Trophoblast cell (in vitro differentiated cells and primary cell): Measurements from ENCODE around the gene IMMP2L.
"Not testable (repeated sequence)": the region's sequence is repeated elsewhere in the genome, so short reads cannot be mapped to it uniquely, and the experiment has no call there.

Experiments used
- DNase-seq, 2 donors: peaks; one replicate each; pipeline ENCODE4 v3.0.0-alpha.2; 2016
- H2AFZ ChIP-seq: 2 replicates; pipeline ENCODE4 v1.6.1; 2013; ENCODE audit warnings: low read length, moderate library complexity, mild to moderate bottlenecking; ENCODE audit not compliant: insufficient read depth, poor library complexity
- H2AK5ac ChIP-seq: 2 replicates; pipeline ENCODE4 v1.6.1; 2013; ENCODE audit warnings: mild to moderate bottlenecking, low read length
- H2BK120ac ChIP-seq: 2 replicates; pipeline ENCODE4 v1.6.1; 2013; ENCODE audit warnings: low read length, mild to moderate bottlenecking, moderate library complexity; ENCODE audit not compliant: insufficient read depth, poor library complexity
- H2BK12ac ChIP-seq: 2 replicates; pipeline ENCODE4 v1.6.1; 2013; ENCODE audit warnings: mild to moderate bottlenecking, low read length, moderate library complexity
- H2BK5ac ChIP-seq: 2 replicates; pipeline ENCODE4 v1.6.1; 2013; ENCODE audit warnings: low read length, low read depth, moderate library complexity, mild to moderate bottlenecking; ENCODE audit not compliant: poor library complexity
- H3K14ac ChIP-seq: 2 replicates; pipeline ENCODE4 v1.6.1; 2013; ENCODE audit warnings: mild to moderate bottlenecking, low read length
- H3K18ac ChIP-seq: 2 replicates; pipeline ENCODE4 v1.6.1; 2013; ENCODE audit warnings: mild to moderate bottlenecking, low read length
- H3K23ac ChIP-seq: 2 replicates; pipeline ENCODE4 v1.6.1; 2013; ENCODE audit warnings: low read length
- H3K27ac ChIP-seq: 2 replicates; pipeline ENCODE4 v1.5.1; 2013; ENCODE audit warnings: low read depth, mild to moderate bottlenecking, inconsistent platforms, low read length, moderate library complexity
- H3K27me3 ChIP-seq: 2 replicates; pipeline ENCODE4 v1.6.1; 2013; ENCODE audit warnings: inconsistent platforms, mild to moderate bottlenecking, low read length, moderate library complexity; ENCODE audit not compliant: insufficient read depth
- H3K36me3 ChIP-seq, 2 experiments: 1 replicate in 1 of 2; 2 replicates in 1 of 2; pipeline ENCODE4 v1.6.1; 2013; ENCODE audit warnings: low read length in 2 of 2, mild to moderate bottlenecking in 2 of 2, moderate library complexity in 1 of 2; ENCODE audit not compliant: insufficient read depth in 2 of 2, control insufficient read depth in 1 of 2
- H3K4ac ChIP-seq: 2 replicates; pipeline ENCODE4 v1.6.1; 2013; ENCODE audit warnings: low read depth, mild to moderate bottlenecking, low read length, moderate library complexity
- H3K4me1 ChIP-seq, 2 experiments: 1 replicate in 1 of 2; 2 replicates in 1 of 2; pipeline ENCODE4 v1.6.1; 2013; ENCODE audit warnings: low read length in 2 of 2, mild to moderate bottlenecking in 2 of 2, moderate library complexity in 1 of 2; ENCODE audit not compliant: insufficient read depth in 2 of 2, control insufficient read depth in 1 of 2
- H3K4me2 ChIP-seq: 2 replicates; pipeline ENCODE4 v1.6.1; 2013; ENCODE audit warnings: inconsistent platforms, mild to moderate bottlenecking, low read length, moderate library complexity
- H3K4me3 ChIP-seq: 2 replicates; pipeline ENCODE4 v1.5.1; 2013; ENCODE audit warnings: mild to moderate bottlenecking, low read depth, low read length, inconsistent platforms
- H3K79me1 ChIP-seq: one replicate; pipeline ENCODE4 v1.6.1; 2013; ENCODE audit warnings: low read length
- H3K79me2 ChIP-seq: 2 replicates; pipeline ENCODE4 v1.6.1; 2013; ENCODE audit warnings: low read length, mild to moderate bottlenecking; ENCODE audit not compliant: control insufficient read depth, insufficient read depth, poor library complexity
- H3K9ac ChIP-seq: 2 replicates; pipeline ENCODE4 v1.6.1; 2013; ENCODE audit warnings: mild to moderate bottlenecking, low read length
- H3K9me3 ChIP-seq: 2 replicates; pipeline ENCODE4 v1.6.1; 2013; ENCODE audit warnings: low read depth, mild to moderate bottlenecking, control low read depth, inconsistent platforms, low read length; ENCODE audit not compliant: insufficient read depth
- H4K12ac ChIP-seq: 2 replicates; pipeline ENCODE4 v1.6.1; 2013; ENCODE audit warnings: low read depth, mild to moderate bottlenecking, low read length, moderate library complexity
- H4K8ac ChIP-seq: 2 replicates; pipeline ENCODE4 v1.6.1; 2013; ENCODE audit warnings: low read depth, mild to moderate bottlenecking, low read length, moderate library complexity
- H4K91ac ChIP-seq: one replicate; pipeline ENCODE4 v1.6.1; 2013; ENCODE audit warnings: low read depth, mild to moderate bottlenecking, low read length, moderate library complexity
- WGBS: extraction: QIAGEN DNeasy Blood & Tissue Kit; methylation state at CpG from one replicate; pipeline ENCODE4 v1.1.7; 2013; ENCODE audit warnings: missing lambda C conversion rate; ENCODE audit not compliant: insufficient read length, insufficient coverage; ENCODE audit errors: extremely low coverage; 5-methylcytosine and 5-hydroxymethylcytosine counted together

The IMMP2L gene

DNA sequence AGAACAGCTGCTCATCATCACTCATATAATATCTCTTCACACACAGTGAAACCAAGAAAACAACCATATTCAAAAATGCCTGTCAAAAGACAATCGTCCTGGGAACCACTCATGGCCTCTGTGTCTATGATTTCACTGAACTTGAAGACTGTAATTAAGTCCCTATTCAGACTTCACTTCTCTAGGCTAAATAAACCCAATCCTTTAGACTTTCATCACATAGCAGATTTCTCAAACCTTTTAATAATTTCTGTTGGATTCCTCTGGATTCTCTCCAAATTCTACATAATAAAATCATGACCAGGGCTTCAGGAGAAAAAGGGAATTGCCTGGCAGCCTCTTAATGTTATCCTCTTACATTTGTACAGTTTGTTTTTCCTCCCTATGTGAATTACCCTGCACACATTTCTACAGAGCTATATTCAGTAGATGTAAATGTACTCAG, 270.2 kb downstream of the IMMP2L start:
- Histone ChIP-seq H3K4ac (no peak overlapping the region), H2BK120ac (no peak overlapping the region), H3K9me3 (no peaks in the 10 kb centered on the region), H3K36me3 (no peaks in the 10 kb centered on the region), H3K14ac (no peak overlapping the region), H4K8ac (no peak overlapping the region), H4K91ac (no peak overlapping the region), H2BK12ac (no peak overlapping the region), H2AFZ (no peak overlapping the region), H3K27me3 (no peaks in the 10 kb centered on the region), H3K18ac (no peak overlapping the region), H3K79me1 (no peaks in the 10 kb centered on the region), H3K4me3 (no peak overlapping the region), H3K4me2 (no peak overlapping the region), H3K4me1 (no peaks in the 10 kb centered on the region), H3K23ac (no peak overlapping the region), H4K12ac (no peak overlapping the region), H3K9ac (no peak overlapping the region), H3K79me2 (no peaks in the 10 kb centered on the region), H3K27ac (no peak overlapping the region), H2AK5ac (no peak overlapping the region), H2BK5ac (no peak overlapping the region)
- no peak for DNase-seq
- WGBS, result no CpG with 5 or more reads among the region's 1 CpG

- H3K79me2 ChIP-seq, result no peaks in the 10 kb centered on the region
- no peak overlapping the region for H3K9ac ChIP-seq
- H3K4ac ChIP-seq, result no peak overlapping the region
- H4K8ac ChIP-seq, result no peak overlapping the region
- no CpG with 5 or more reads among the region's 1 CpG for WGBS
- H3K4me1 ChIP-seq, result no peaks in the 10 kb centered on the region
- H3K14ac ChIP-seq, result no peak overlapping the region
- no peak overlapping the region for H2BK5ac ChIP-seq
- no peak overlapping the region for H3K27ac ChIP-seq
- no peak overlapping the region for H4K12ac ChIP-seq
- no peak overlapping the region for H3K4me3 ChIP-seq
- H3K23ac ChIP-seq, result no peak overlapping the region
- H4K91ac ChIP-seq, result no peak overlapping the region
- no peaks in the 10 kb centered on the region for H3K79me1 ChIP-seq
- no peaks in the 10 kb centered on the region for H3K36me3 ChIP-seq
- no peaks in the 10 kb centered on the region for H3K9me3 ChIP-seq
- H2AFZ ChIP-seq, result no peak overlapping the region
- no peaks in the 10 kb centered on the region for H3K27me3 ChIP-seq
- H2BK120ac ChIP-seq, result no peak overlapping the region
- no peak overlapping the region for H2AK5ac ChIP-seq
- H2BK12ac ChIP-seq, result no peak overlapping the region
- no peak for DNase-seq
- no peak overlapping the region for H3K4me2 ChIP-seq
- no peak overlapping the region for H3K18ac ChIP-seq
Measured at GRCh38 chr7:111290982-111291381, 271.3 kb downstream of the IMMP2L start.

- DNase-seq, result no peak
- H3K4me1 ChIP-seq, result no peaks in the 10 kb centered on the region
- H2BK12ac ChIP-seq, result no peak overlapping the region
- H3K14ac ChIP-seq, result no peak overlapping the region
- H3K9ac ChIP-seq, result no peak overlapping the region
- H3K27me3 ChIP-seq, result no peaks in the 10 kb centered on the region
- no peak overlapping the region for H2BK5ac ChIP-seq
- H3K79me1 ChIP-seq, result no peaks in the 10 kb centered on the region
- H2AK5ac ChIP-seq, result no peak overlapping the region
- H3K9me3 ChIP-seq, result no peaks in the 10 kb centered on the region
- no CpG with 5 or more reads among the region's 1 CpG for WGBS
- no peaks in the 10 kb centered on the region for H3K79me2 ChIP-seq
- H4K8ac ChIP-seq, result no peak overlapping the region
- no peak overlapping the region for H3K4me3 ChIP-seq
- no peak overlapping the region for H2AFZ ChIP-seq
- H4K12ac ChIP-seq, result no peak overlapping the region
- H3K36me3 ChIP-seq, result no peaks in the 10 kb centered on the region
- no peak overlapping the region for H3K27ac ChIP-seq
- no peak overlapping the region for H3K4me2 ChIP-seq
- H3K4ac ChIP-seq, result no peak overlapping the region
- H3K18ac ChIP-seq, result no peak overlapping the region
- no peak overlapping the region for H3K23ac ChIP-seq
- H2BK120ac ChIP-seq, result no peak overlapping the region
- no peak overlapping the region for H4K91ac ChIP-seq
Measured at GRCh38 chr7:111290419-111290818, 271.9 kb downstream of the IMMP2L start.

GRCh38 chr7:111288441-111288840, 273.9 kb downstream of the IMMP2L start:
- H3K9me3 ChIP-seq, H3K4me3 ChIP-seq: not testable (repeated sequence)
- no CpG with 5 or more reads among the region's 3 CpGs for WGBS

More at GRCh38 chr7:111288441-111288840, 273.9 kb downstream of the IMMP2L start:
- H2AFZ ChIP-seq, H3K79me1 ChIP-seq, H3K4me1 ChIP-seq, H3K4ac ChIP-seq, H3K23ac ChIP-seq, H3K4me2 ChIP-seq, H4K12ac ChIP-seq, H3K18ac ChIP-seq, H2AK5ac ChIP-seq, H3K79me2 ChIP-seq, H3K27ac ChIP-seq, H3K9ac ChIP-seq, H3K27me3 ChIP-seq, H2BK120ac ChIP-seq, H3K14ac ChIP-seq, DNase-seq, H4K8ac ChIP-seq, H3K36me3 ChIP-seq, H2BK12ac ChIP-seq, H2BK5ac ChIP-seq, H4K91ac ChIP-seq: not testable (repeated sequence)
